ENCODE measurements around the gene MYO5B.

DNA sequence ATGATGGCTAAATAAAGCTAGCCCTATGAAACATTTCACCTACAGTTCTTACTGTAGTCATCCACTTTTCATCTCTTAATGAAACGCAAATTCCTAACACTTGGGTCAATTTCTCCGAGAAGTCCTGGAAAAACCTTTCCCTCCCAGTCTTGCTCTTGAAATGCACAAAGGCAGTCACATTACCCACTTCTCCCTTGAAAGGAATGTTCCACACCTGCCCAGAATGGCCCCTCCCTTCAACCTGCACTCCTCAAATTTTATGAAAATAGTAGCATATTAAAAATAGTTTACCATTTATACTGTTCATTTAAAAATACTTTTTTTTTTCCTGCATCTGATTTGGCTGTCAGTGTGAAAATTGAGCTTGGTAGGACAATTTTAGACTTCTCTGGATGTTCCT is 316.9 kb downstream of the MYO5B start:
- TF ChIP-seq, protein P1, sequence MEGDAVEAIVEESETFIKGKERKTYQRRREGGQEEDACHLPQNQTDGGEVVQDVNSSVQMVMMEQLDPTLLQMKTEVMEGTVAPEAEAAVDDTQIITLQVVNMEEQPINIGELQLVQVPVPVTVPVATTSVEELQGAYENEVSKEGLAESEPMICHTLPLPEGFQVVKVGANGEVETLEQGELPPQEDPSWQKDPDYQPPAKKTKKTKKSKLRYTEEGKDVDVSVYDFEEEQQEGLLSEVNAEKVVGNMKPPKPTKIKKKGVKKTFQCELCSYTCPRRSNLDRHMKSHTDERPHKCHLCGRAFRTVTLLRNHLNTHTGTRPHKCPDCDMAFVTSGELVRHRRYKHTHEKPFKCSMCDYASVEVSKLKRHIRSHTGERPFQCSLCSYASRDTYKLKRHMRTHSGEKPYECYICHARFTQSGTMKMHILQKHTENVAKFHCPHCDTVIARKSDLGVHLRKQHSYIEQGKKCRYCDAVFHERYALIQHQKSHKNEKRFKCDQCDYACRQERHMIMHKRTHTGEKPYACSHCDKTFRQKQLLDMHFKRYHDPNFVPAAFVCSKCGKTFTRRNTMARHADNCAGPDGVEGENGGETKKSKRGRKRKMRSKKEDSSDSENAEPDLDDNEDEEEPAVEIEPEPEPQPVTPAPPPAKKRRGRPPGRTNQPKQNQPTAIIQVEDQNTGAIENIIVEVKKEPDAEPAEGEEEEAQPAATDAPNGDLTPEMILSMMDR (IDR thresholded peaks at IDR 0.05 in 2 of 3, conservative IDR thresholded peaks at IDR 0.05 in 1 of 3; ENCODE audit: borderline replicate concordance in 1 of 3, insufficient read depth in 1 of 3, low read depth in 2 of 3, low read length in 2 of 3): no peak
- TF ChIP-seq POLR2A (IDR thresholded peaks at IDR 0.05; ENCODE audit: borderline replicate concordance, extremely low read depth, insufficient read depth, insufficient read length) (no peak), EZH2 (IDR thresholded peaks at IDR 0.05) (no peak), ZNF274 (IDR thresholded peaks at IDR 0.05; ENCODE audit: low read depth, low read length) (no peak), EZH2phosphoT487 (IDR thresholded peaks at IDR 0.05; ENCODE audit: borderline replicate concordance) (no peak), YY1 (IDR thresholded peaks at IDR 0.05; ENCODE audit: extremely low read depth, insufficient replicate concordance, low read depth, low read length) (no peak), CBX3 (IDR thresholded peaks at IDR 0.05; ENCODE audit: low read depth) (no peak), TCF7L2 (IDR thresholded peaks at IDR 0.05; ENCODE audit: borderline replicate concordance, extremely low read depth, insufficient read depth, insufficient read length) (no peak), CEBPB (IDR thresholded peaks at IDR 0.05; ENCODE audit: low read depth) (no peak), RAD21 (IDR thresholded peaks at IDR 0.05; ENCODE audit: low read depth) (no peak)
- TF ChIP-seq, protein P2, sequence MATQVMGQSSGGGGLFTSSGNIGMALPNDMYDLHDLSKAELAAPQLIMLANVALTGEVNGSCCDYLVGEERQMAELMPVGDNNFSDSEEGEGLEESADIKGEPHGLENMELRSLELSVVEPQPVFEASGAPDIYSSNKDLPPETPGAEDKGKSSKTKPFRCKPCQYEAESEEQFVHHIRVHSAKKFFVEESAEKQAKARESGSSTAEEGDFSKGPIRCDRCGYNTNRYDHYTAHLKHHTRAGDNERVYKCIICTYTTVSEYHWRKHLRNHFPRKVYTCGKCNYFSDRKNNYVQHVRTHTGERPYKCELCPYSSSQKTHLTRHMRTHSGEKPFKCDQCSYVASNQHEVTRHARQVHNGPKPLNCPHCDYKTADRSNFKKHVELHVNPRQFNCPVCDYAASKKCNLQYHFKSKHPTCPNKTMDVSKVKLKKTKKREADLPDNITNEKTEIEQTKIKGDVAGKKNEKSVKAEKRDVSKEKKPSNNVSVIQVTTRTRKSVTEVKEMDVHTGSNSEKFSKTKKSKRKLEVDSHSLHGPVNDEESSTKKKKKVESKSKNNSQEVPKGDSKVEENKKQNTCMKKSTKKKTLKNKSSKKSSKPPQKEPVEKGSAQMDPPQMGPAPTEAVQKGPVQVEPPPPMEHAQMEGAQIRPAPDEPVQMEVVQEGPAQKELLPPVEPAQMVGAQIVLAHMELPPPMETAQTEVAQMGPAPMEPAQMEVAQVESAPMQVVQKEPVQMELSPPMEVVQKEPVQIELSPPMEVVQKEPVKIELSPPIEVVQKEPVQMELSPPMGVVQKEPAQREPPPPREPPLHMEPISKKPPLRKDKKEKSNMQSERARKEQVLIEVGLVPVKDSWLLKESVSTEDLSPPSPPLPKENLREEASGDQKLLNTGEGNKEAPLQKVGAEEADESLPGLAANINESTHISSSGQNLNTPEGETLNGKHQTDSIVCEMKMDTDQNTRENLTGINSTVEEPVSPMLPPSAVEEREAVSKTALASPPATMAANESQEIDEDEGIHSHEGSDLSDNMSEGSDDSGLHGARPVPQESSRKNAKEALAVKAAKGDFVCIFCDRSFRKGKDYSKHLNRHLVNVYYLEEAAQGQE (IDR thresholded peaks at IDR 0.05; ENCODE audit: low read depth): no peak
